Duodenal mucosa (tissue), 2 donors: ENCODE data around the gene TMTC4.
"Not testable (repeated sequence)": the region's sequence is repeated elsewhere in the genome, so short reads cannot be mapped to it uniquely, and the experiment has no call there.

Experiments used
- H3K27ac ChIP-seq: one replicate; pipeline ENCODE4 v1.7.0; 2013; ENCODE audit warnings: low read depth, low read length
- H3K27me3 ChIP-seq, 2 donors: one replicate each; pipeline ENCODE4 v1.7.0; 2013; ENCODE audit warnings: low read length in 2 of 2, control low read depth in 1 of 2; ENCODE audit not compliant: insufficient read depth in 2 of 2, control insufficient read depth in 1 of 2
- H3K36me3 ChIP-seq, 2 donors: one replicate each; pipeline ENCODE4 v1.7.0; 2013; ENCODE audit warnings: low read length in 2 of 2, control low read depth in 1 of 2; ENCODE audit not compliant: insufficient read depth in 2 of 2, control insufficient read depth in 1 of 2
- H3K4me1 ChIP-seq, 2 donors: one replicate each; pipeline ENCODE4 v1.7.0; 2013; ENCODE audit warnings: low read length in 2 of 2, control low read depth in 1 of 2; ENCODE audit not compliant: insufficient read depth in 2 of 2, control insufficient read depth in 1 of 2
- H3K4me3 ChIP-seq, 2 donors: one replicate each; pipeline ENCODE4 v1.7.0; 2013; ENCODE audit warnings: low read length in 2 of 2, low read depth in 1 of 2
- H3K9ac ChIP-seq, 2 donors: one replicate each; pipeline ENCODE4 v1.7.0; 2013; ENCODE audit warnings: low read length in 2 of 2, low read depth in 1 of 2
- H3K9me3 ChIP-seq, 2 donors: one replicate each; pipeline ENCODE4 v1.7.0; 2013; ENCODE audit warnings: low read length in 2 of 2, control low read depth in 1 of 2; ENCODE audit not compliant: control insufficient read depth in 1 of 2

TMTC4 gene

DNA sequence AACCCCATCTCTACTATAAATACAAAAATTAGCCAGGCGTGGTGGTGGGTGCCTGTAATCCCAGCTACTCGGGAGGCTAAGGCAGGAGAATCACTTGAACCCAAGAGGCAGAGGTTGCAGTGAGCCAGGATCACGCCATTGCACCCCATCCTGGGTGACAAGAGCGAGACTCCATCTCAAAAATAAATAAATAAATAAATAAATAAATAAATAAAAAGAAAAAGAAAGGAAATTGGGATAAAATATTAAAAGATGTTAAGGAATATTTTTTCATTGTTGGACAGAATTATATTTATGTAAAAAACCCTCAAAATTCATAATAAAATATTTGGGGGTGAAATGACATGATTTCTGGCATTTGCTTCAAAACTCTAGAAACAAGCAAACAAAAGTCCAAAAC is 97.4 kb downstream of the TMTC4 start:
- not testable (repeated sequence) for H3K4me1 ChIP-seq, H3K9ac ChIP-seq, H3K27ac ChIP-seq, H3K4me3 ChIP-seq, H3K27me3 ChIP-seq, H3K36me3 ChIP-seq, H3K9me3 ChIP-seq

DNA sequence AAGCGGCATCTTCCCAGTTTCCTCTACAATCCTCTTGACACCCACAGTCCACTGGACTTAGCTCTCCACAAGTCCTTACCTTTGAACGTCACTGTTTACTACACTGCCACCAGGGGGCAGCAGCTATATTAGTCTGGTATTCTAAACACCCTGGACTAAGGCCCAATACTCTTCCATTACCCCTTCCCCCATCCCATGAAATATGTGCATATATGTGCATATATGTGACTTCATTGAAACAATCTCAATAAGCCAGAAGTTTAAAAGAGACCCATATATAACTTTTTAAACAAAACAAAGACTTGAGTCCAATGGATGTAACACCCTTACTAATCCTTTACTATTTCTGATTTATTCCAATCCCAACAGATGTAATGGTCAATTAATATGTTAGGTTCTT is 101.5 kb downstream of the TMTC4 start:
- H3K4me3 ChIP-seq: no peak overlapping the region
- no peaks in the 10 kb centered on the region for H3K4me1 ChIP-seq
- no peaks in the 10 kb centered on the region for H3K27me3 ChIP-seq
- H3K27ac ChIP-seq: no peak overlapping the region
- H3K9ac ChIP-seq: no peak overlapping the region
- no peaks in the 10 kb centered on the region for H3K9me3 ChIP-seq
- no peaks in the 10 kb centered on the region for H3K36me3 ChIP-seq

- Histone ChIP-seq H3K36me3 (no peaks in the 10 kb centered on the region), H3K27ac (no peak overlapping the region), H3K9me3 (peaks cover 0 to 7% of the 10 kb centered on the region in 2 donors)
These were observed 108.1 kb downstream of the TMTC4 start for GRCh38 chr13:100566543-100566942.

GRCh38 chr13:100565286-100565685 is 109.3 kb downstream of the TMTC4 start:
- no peaks in the 10 kb centered on the region for H3K27me3 ChIP-seq
- H3K9me3 ChIP-seq: peaks cover 0 to 7% of the 10 kb centered on the region in 2 donors
- no peaks in the 10 kb centered on the region for H3K36me3 ChIP-seq
- H3K4me3 ChIP-seq: no peak overlapping the region
- H3K27ac ChIP-seq: no peak overlapping the region
- peaks cover 7 to 8% of the 10 kb centered on the region in 2 donors for H3K4me1 ChIP-seq
- no peak overlapping the region for H3K9ac ChIP-seq

More at GRCh38 chr13:100566543-100566942, 108.1 kb downstream of the TMTC4 start:
- no peak overlapping the region for H3K4me3 ChIP-seq
- peaks cover 7 to 8% of the 10 kb centered on the region in 2 donors for H3K4me1 ChIP-seq
- no peaks in the 10 kb centered on the region for H3K27me3 ChIP-seq
- H3K9ac ChIP-seq: no peak overlapping the region

- Histone ChIP-seq H3K9ac (no peak overlapping the region), H3K27me3 (no peaks in the 10 kb centered on the region), H3K4me3 (no peak overlapping the region), H3K9me3 (peaks cover 0 to 7% of the 10 kb centered on the region in 2 donors), H3K27ac (no peak overlapping the region), H3K4me1 (peaks cover 7 to 8% of the 10 kb centered on the region in 2 donors), H3K36me3 (no peaks in the 10 kb centered on the region)
These were observed 110.0 kb downstream of the TMTC4 start for GRCh38 chr13:100564444-100565223.

DNA sequence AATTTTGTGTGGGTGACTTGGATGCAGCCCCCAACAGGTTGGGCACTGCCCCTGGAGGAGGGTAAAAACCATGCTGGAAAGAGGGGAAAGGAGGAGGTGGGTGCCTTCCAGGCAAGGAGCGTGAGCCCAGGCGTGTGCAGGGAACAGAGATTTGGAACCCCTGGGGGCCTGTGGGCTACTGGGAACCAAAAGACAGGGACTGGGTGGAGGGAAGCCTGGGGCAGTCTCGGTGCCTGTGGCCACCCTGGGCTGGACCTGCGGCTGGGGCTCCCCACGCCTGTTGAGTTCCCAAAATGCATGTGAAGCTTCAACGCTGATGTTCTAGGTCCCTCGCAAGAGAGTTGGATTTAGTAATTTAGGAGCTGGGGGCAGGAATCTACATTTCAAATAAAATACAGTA is 110.8 kb downstream of the TMTC4 start:
- H3K27me3 ChIP-seq: no peaks in the 10 kb centered on the region
- no peak overlapping the region for H3K9ac ChIP-seq
- no peak overlapping the region for H3K4me3 ChIP-seq
- H3K4me1 ChIP-seq: peaks cover 7 to 8% of the 10 kb centered on the region in 2 donors
- H3K27ac ChIP-seq: no peak overlapping the region
- H3K9me3 ChIP-seq: peaks cover 0 to 7% of the 10 kb centered on the region in 2 donors
- H3K36me3 ChIP-seq: no peaks in the 10 kb centered on the region

- no peaks in the 10 kb centered on the region for H3K27me3 ChIP-seq
- peaks cover 0 to 7% of the 10 kb centered on the region in 2 donors for H3K9me3 ChIP-seq
- H3K36me3 ChIP-seq: no peaks in the 10 kb centered on the region
- H3K27ac ChIP-seq: no peak overlapping the region
- H3K4me3 ChIP-seq: no peak overlapping the region
- H3K4me1 ChIP-seq: peaks cover 7 to 8% of the 10 kb centered on the region in 2 donors
- no peak overlapping the region for H3K9ac ChIP-seq
These were observed 112.9 kb downstream of the TMTC4 start for GRCh38 chr13:100561599-100562204.

DNA sequence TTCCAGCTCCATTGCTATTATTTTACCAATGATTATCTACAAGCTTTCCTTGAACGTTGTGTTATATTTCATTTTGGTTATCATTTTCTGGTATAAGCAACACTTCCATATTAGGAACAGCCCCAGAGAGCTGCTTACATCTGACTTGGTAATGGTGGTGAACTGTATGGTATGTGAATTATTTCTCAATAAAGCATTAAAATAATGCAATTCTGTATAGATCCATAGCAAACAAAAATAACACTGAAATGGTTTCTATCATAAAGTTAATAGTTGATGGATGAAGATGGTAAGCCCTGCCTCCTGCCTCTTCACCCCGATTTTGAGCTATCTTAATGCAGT is 113.5 kb downstream of the TMTC4 start:
- H3K36me3 ChIP-seq: no peaks in the 10 kb centered on the region
- peaks cover 7 to 8% of the 10 kb centered on the region in 2 donors for H3K4me1 ChIP-seq
- H3K4me3 ChIP-seq: no peak overlapping the region
- H3K9me3 ChIP-seq: peaks cover 0 to 7% of the 10 kb centered on the region in 2 donors
- H3K9ac ChIP-seq: no peak overlapping the region
- no peaks in the 10 kb centered on the region for H3K27me3 ChIP-seq
- no peak overlapping the region for H3K27ac ChIP-seq

GRCh38 chr13:100560498-100561157 is 114.0 kb downstream of the TMTC4 start:
- no peak overlapping the region for H3K27ac ChIP-seq
- H3K4me3 ChIP-seq: no peak overlapping the region
- no peak overlapping the region for H3K9ac ChIP-seq

GRCh38 chr13:100559886-100560285 is 114.7 kb downstream of the TMTC4 start:
- Histone ChIP-seq H3K4me1 (peaks cover 7 to 8% of the 10 kb centered on the region in 2 donors), H3K4me3 (no peak overlapping the region), H3K27ac (no peak overlapping the region), H3K9ac (no peak overlapping the region), H3K27me3 (no peaks in the 10 kb centered on the region), H3K36me3 (no peaks in the 10 kb centered on the region), H3K9me3 (no peaks in the 10 kb centered on the region)

More at GRCh38 chr13:100560498-100561157, 114.0 kb downstream of the TMTC4 start:
- Histone ChIP-seq H3K4me1 (peaks cover 7 to 8% of the 10 kb centered on the region in 2 donors), H3K36me3 (no peaks in the 10 kb centered on the region), H3K9me3 (peaks cover 0 to 2% of the 10 kb centered on the region in 2 donors), H3K27me3 (no peaks in the 10 kb centered on the region)
